GM18511 (cell line): ENCODE data around the gene CYB561A3.

ENCODE experiments used
- ATAC-seq: cut with Tn5 transposase; IDR thresholded peaks from one replicate; pipeline ENCODE4 v1.9.1; 2021; ENCODE audit warnings: mild to moderate bottlenecking, moderate library complexity; ENCODE audit not compliant: unreplicated experiment

CYB561A3 gene

GRCh38 chr11:61329871-61330270, 31.8 kb downstream of the CYB561A3 start:
- no peak for ATAC-seq

- ATAC-seq = no peak
Observed at GRCh38 chr11:61328351-61328750, 33.3 kb downstream of the CYB561A3 start.

- ATAC-seq = no peak
Observed at GRCh38 chr11:61327669-61328071, 34.0 kb downstream of the CYB561A3 start.

GRCh38 chr11:61325649-61326414, 35.9 kb downstream of the CYB561A3 start:
- ATAC-seq = no peak

- ATAC-seq = no peak
Observed at GRCh38 chr11:61315260-61315659, 46.4 kb downstream of the CYB561A3 start.

- ATAC-seq = no peak
Observed at GRCh38 chr11:61310749-61311148, 50.9 kb downstream of the CYB561A3 start.

GRCh38 chr11:61309739-61310138, 51.9 kb downstream of the CYB561A3 start:
- no peak for ATAC-seq

- ATAC-seq = no peak
Observed at GRCh38 chr11:61309141-61309540, 52.5 kb downstream of the CYB561A3 start.

- ATAC-seq = no peak
Observed at GRCh38 chr11:61307354-61307753, 54.3 kb downstream of the CYB561A3 start.

- ATAC-seq = no peak
Observed at GRCh38 chr11:61306221-61306620, 55.5 kb downstream of the CYB561A3 start.

- no peak for ATAC-seq
Observed at GRCh38 chr11:61305417-61305816, 56.3 kb downstream of the CYB561A3 start.

GRCh38 chr11:61303725-61304124, 58.0 kb downstream of the CYB561A3 start:
- no peak for ATAC-seq

- ATAC-seq = no peak
Observed at GRCh38 chr11:61302550-61302949, 59.1 kb downstream of the CYB561A3 start.
